ENCODE results near the gene ITFG2. TPM values are rescaled to one million over a fixed set of nuclear protein-coding genes. Genes with fewer than 3 reads are reported as not detected.
"Not testable (repeated sequence)": the region's sequence is repeated elsewhere in the genome, so short reads cannot be mapped to it uniquely, and the experiment has no call there.

ITFG2 gene
- polyA plus RNA-seq (ENCODE audit: low read depth in 6 of 6), result 100 to 1,000 TPM in 2 of 6 donors, 10 to 100 TPM in 4; 66.7 to 108 (median 74.7) TPM

DNA sequence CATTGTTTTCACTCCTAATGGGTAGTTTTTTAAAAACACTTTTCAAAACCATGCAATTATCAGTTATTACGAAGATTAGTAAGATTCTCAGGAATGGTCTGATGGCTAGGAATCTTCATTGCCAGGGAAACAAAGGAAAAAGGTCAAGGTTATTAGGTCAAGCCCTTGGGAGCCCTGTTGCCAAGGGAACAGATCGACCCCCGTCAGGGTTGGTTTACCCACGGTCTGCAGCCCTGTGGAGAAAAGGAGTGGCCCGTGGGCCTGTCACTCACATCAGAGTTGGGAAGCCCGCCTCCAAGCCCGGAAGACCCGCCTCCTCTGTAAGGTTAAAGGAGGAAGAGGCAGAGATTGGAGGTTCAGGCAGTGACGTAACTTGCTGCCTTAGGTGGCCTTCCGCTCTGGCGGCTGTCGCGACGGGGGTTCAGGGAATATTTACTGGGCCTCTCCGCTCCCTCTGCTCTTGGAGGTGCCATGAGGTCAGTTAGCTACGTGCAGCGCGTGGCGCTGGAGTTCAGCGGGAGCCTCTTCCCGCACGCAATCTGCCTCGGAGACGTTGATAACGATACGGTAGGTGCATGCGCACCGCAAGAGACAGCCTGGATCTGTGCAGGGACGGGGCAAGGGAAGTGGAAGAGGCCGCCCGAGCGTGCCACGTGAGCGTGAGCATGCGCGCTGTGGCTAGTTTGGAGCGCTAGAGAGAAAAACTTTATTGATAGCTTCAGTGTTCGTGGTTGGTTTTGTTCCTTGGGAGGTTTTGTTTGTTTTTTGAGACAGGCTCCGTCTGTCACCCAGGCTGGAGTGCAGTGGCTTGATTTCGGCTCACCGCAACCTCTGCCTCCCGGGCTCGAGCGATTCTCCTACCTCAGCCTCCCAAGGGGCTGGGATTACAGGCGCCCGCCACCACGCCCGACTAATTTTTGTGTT lies at the start of gene ITFG2:
ITFG2 (plus strand) TSS at position 379 of the 924 bp plus-strand sequence; CDS start at position 472, 93 bp downstream.
- Mint-ChIP-seq H3K36me3 (no peaks in the 10 kb centered on the region), H3K9me3 (peaks cover 0 to 2% (median 0%) of the 10 kb centered on the region in 7 donors), H3K27me3 (no peaks in the 10 kb centered on the region), H3K27ac (peak within 1 kb of the TSS; percentile 95 to 100 (median 100)), H3K4me1 (peaks cover 11 to 42% (median 23%) of the 10 kb centered on the region in 3 donors), H3K4me3 (peak within 1 kb of the TSS; percentile 94 to 100 (median 99))
- ATAC-seq (ENCODE audit: low read depth in 2 of 2) (peak; percentile 92 to 93), DNase-seq (peak; percentile 96)

- Mint-ChIP-seq H3K9me3 (no peaks in the 10 kb centered on the region), H3K4me1 (no peaks in the 10 kb centered on the region), H3K27ac (no peak overlapping the region), H3K27me3 (no peaks in the 10 kb centered on the region), H3K36me3 (peaks cover 0 to 14% of the 10 kb centered on the region in 2 donors), H3K4me3 (no peak overlapping the region)
- no peak for ATAC-seq (ENCODE audit: low read depth in 2 of 2)
- DNase-seq, result no peak
These were observed 48.1 kb upstream of the ITFG2 start for GRCh38 chr12:2764398-2764797.

- H3K9me3 Mint-ChIP-seq, result no peaks in the 10 kb centered on the region
- no peak overlapping the region for H3K4me3 Mint-ChIP-seq
- peaks cover 0 to 14% of the 10 kb centered on the region in 2 donors for H3K36me3 Mint-ChIP-seq
- no peak for DNase-seq
- H3K4me1 Mint-ChIP-seq, result no peaks in the 10 kb centered on the region
- ATAC-seq (ENCODE audit: low read depth in 2 of 2), result no peak
- H3K27ac Mint-ChIP-seq, result no peak overlapping the region
- H3K27me3 Mint-ChIP-seq, result no peaks in the 10 kb centered on the region
These were observed 47.4 kb upstream of the ITFG2 start for GRCh38 chr12:2765052-2765451.

GRCh38 chr12:2765608-2766007 lies 46.9 kb upstream of the ITFG2 start:
- Mint-ChIP-seq H3K27ac (no peak overlapping the region), H3K9me3 (peaks cover 0 to 4% (median 2%) of the 10 kb centered on the region in 7 donors), H3K4me3 (no peak overlapping the region), H3K27me3 (no peaks in the 10 kb centered on the region), H3K4me1 (no peaks in the 10 kb centered on the region), H3K36me3 (peaks cover 0 to 13% of the 10 kb centered on the region in 2 donors)
- DNase-seq, result no peak
- ATAC-seq (ENCODE audit: low read depth in 2 of 2), result no peak

- ATAC-seq (ENCODE audit: low read depth in 2 of 2) (no peak), DNase-seq (no peak)
- Mint-ChIP-seq H3K36me3 (peaks cover 0 to 7% of the 10 kb centered on the region in 2 donors), H3K4me3 (no peak overlapping the region), H3K27me3 (peaks cover 0 to 1% (median under 1%) of the 10 kb centered on the region in 3 donors), H3K9me3 (peaks cover 0 to 5% (median 2%) of the 10 kb centered on the region in 7 donors), H3K4me1 (no peaks in the 10 kb centered on the region), H3K27ac (no peak overlapping the region)
These were observed 44.1 kb upstream of the ITFG2 start for GRCh38 chr12:2768224-2768961.

DNA sequence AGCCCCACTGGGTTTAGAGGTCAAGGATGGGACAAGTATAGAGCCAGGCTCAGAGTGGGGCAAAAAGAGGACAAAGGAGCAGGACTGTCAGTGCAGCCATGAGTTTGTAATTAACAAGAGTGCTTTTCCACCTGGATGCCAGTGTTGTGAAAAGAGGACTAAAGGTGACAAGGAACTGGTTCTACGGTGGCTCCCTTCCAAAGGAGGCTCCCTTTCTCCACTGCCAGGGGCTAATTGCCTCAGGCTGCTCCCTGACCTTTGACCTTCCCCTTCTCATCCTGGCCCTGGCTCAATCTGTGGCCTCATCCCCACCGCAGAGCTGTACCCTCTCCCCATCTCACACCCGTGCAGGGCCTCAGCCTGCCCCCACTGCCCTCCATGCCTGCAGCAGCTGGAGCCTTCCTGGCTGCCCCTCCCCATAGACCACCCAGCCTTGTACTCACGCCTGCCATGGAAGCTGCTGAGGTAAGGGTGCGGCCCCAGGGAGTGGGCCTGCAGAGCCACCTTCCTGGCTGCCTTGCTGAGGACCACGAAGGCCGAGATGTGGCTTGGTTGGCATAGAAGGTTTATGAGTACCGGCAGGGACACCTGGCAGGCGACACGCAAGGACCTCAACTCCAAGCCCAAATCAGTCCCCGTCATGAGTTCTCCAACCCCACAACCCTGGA lies 42.5 kb upstream of the ITFG2 start:
- Mint-ChIP-seq H3K4me3 (no peak overlapping the region), H3K9me3 (peaks cover 0 to 5% (median 2%) of the 10 kb centered on the region in 7 donors), H3K36me3 (peaks cover 0 to 7% of the 10 kb centered on the region in 2 donors), H3K4me1 (peaks cover 0 to 3% (median 0%) of the 10 kb centered on the region in 3 donors), H3K27me3 (peaks cover 0 to 6% (median 4%) of the 10 kb centered on the region in 3 donors), H3K27ac (peak overlapping the region in 1 of 6 donors; percentile 10)
- DNase-seq (no peak), ATAC-seq (ENCODE audit: low read depth in 2 of 2) (no peak)

DNA sequence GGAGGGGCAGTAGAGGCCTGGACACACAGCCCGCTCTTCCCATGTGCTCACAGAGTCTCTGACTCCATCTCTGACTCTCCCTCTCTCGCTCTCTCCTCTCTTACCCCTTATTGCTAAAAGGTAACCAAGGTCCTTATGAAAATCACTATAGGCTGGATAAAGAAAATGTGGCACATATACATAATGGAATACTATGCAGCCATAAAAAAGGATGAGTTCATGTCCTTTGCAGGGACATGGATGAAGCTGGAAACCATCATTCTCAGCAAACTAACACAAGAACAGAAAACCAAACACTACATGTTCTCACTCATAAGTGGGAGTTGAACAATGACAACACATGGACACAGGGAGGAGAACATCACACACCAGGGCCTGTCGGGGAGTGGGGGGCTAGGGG lies 41.9 kb upstream of the ITFG2 start:
- H3K36me3 Mint-ChIP-seq, H3K27me3 Mint-ChIP-seq: not testable (repeated sequence)

GRCh38 chr12:2772370-2772769 lies 40.1 kb upstream of the ITFG2 start:
- Mint-ChIP-seq H3K36me3 (peaks cover 0 to 7% of the 10 kb centered on the region in 2 donors), H3K9me3 (peaks cover 0 to 5% (median 2%) of the 10 kb centered on the region in 7 donors), H3K27me3 (peaks cover 0 to 22% (median 9%) of the 10 kb centered on the region in 3 donors), H3K4me1 (peaks cover 0 to 3% (median 0%) of the 10 kb centered on the region in 3 donors), H3K4me3 (no peak overlapping the region), H3K27ac (no peak overlapping the region)
- DNase-seq (no peak), ATAC-seq (ENCODE audit: low read depth in 2 of 2) (no peak)

More for the DNA sequence above, 41.9 kb upstream of the ITFG2 start:
- ATAC-seq (ENCODE audit: low read depth in 2 of 2); H3K9me3 Mint-ChIP-seq; H3K4me3 Mint-ChIP-seq; H3K4me1 Mint-ChIP-seq; DNase-seq: not testable (repeated sequence)
- H3K27ac Mint-ChIP-seq, result peak overlapping the region in 1 of 6 donors; percentile 39

- peaks cover 0 to 3% (median 0%) of the 10 kb centered on the region in 3 donors for H3K4me1 Mint-ChIP-seq
- H3K9me3 Mint-ChIP-seq, result peaks cover 0 to 5% (median 2%) of the 10 kb centered on the region in 7 donors
- DNase-seq (no peak), ATAC-seq (ENCODE audit: low read depth in 2 of 2) (no peak)
- H3K4me3 Mint-ChIP-seq, result no peak overlapping the region
- H3K27ac Mint-ChIP-seq, result peak overlapping the region in 1 of 6 donors; percentile 62
- peaks cover 0 to 22% (median 9%) of the 10 kb centered on the region in 3 donors for H3K27me3 Mint-ChIP-seq
- H3K36me3 Mint-ChIP-seq, result peaks cover 0 to 7% of the 10 kb centered on the region in 2 donors
These were observed 39.1 kb upstream of the ITFG2 start for GRCh38 chr12:2773199-2773875.

DNA sequence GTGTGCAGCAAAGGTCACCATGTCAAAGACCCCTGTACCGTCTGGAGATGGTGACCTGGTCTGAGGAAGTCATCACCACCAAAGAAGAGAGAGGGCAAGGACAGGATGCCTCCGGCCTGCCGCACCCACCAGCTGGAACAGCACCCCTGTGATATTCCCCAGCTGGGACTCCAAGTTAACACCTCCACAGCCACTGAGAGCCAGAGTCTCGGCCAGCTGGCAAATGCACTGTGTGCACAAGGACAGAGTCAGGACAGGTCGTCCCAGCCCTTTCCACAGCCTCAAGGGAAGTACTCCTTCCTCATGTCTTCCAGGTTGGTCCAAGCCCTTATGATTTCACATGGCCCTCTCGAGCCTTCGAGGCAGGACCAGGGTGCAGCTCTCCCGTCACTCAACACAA lies 37.0 kb upstream of the ITFG2 start:
- Mint-ChIP-seq H3K27me3 (peaks cover 0 to 22% (median 9%) of the 10 kb centered on the region in 3 donors), H3K4me3 (no peak overlapping the region), H3K4me1 (peaks cover 0 to 6% (median 0%) of the 10 kb centered on the region in 3 donors), H3K27ac (no peak overlapping the region), H3K9me3 (peaks cover 0 to 4% (median 2%) of the 10 kb centered on the region in 7 donors), H3K36me3 (peaks cover 0 to 4% of the 10 kb centered on the region in 2 donors)
- ATAC-seq (ENCODE audit: low read depth in 2 of 2) (no peak), DNase-seq (no peak)

DNA sequence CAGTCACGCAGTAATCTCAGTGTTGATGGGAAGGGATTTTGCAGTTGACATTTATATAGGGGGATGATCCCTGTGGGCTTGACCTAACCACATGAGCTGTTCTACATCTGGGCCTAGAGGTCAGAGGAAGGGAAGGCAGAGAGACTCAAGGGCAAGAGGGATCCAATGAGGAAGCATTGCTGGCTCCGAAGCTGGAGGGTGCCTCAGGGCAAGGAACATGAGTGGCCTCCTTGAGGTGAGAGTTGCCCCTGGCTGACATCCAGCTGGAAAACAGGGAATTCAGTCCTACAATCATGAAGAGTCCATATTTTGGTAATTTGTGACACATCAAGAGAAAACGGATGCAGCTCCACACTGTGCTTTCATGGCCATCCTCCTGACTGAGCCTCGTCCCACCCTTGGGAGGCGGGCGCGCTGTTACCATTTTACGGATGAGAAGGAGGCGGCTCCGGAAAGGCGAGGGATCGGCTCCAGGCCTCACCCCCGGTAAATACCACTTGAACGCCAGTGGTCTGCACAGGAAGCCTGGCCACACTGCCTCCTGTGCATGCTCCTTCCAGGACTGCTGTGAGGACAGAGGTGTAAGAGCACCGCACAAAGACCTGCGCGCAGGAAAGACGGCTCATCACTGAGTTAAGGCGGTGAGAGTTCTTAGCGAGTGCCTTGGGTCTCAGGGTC lies 36.2 kb upstream of the ITFG2 start:
- no peaks in the 10 kb centered on the region for H3K36me3 Mint-ChIP-seq
- no peak overlapping the region for H3K27ac Mint-ChIP-seq
- H3K27me3 Mint-ChIP-seq, result peaks cover 0 to 22% (median 9%) of the 10 kb centered on the region in 3 donors
- no peaks in the 10 kb centered on the region for H3K9me3 Mint-ChIP-seq
- H3K4me3 Mint-ChIP-seq, result no peak overlapping the region
- DNase-seq (no peak), ATAC-seq (ENCODE audit: low read depth in 2 of 2) (no peak)
- H3K4me1 Mint-ChIP-seq, result peaks cover 0 to 6% (median 0%) of the 10 kb centered on the region in 3 donors

DNA sequence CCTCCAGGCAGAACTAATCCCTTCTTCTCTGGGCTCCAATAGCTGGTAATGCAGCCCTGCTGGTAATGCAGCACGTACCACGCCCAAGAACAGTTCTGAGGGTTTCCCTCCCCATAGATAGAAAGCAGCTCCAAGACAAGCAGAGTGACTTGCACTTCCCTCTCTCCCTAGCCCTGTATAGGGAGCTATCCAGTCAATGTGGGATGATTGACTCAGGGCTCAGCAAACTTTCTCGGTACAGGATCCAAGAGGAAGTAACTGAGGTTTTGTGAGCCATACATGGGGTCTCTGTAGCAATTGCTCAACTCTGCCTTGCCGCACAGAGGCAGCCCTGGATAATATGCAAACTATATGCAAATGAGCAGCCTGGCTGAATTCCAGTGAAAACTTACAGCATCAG lies 33.2 kb upstream of the ITFG2 start:
- ATAC-seq (ENCODE audit: low read depth in 2 of 2) (no peak), DNase-seq (no peak)
- H3K4me3 Mint-ChIP-seq, result no peak overlapping the region
- no peak overlapping the region for H3K27ac Mint-ChIP-seq
- H3K27me3 Mint-ChIP-seq, result peaks cover 12 to 29% (median 22%) of the 10 kb centered on the region in 3 donors
- no peaks in the 10 kb centered on the region for H3K9me3 Mint-ChIP-seq
- H3K36me3 Mint-ChIP-seq, result no peaks in the 10 kb centered on the region
- H3K4me1 Mint-ChIP-seq, result peaks cover 10 to 13% (median 12%) of the 10 kb centered on the region in 3 donors
